B cell (primary cell): ENCODE results near the gene HECA.

ENCODE experiments used
- CTCF ChIP-seq: fragments of 200-600 bp; IDR thresholded peaks from one replicate; pipeline ENCODE4 v1.8.0; 2022; ENCODE audit warnings: antibody characterized with exemption, mild to moderate bottlenecking
- EZH2 ChIP-seq: IDR thresholded peaks from 2 replicates; pipeline ENCODE4 v1.6.1; 2012; ENCODE audit warnings: borderline replicate concordance, low read depth, mild to moderate bottlenecking, moderate library complexity, low read length; ENCODE audit not compliant: insufficient read depth, poor library complexity, severe bottlenecking

GRCh38 chr6:139114746-139115145 is 20.1 kb upstream of the HECA start:
- no peak for TF ChIP-seq CTCF
- no peak for TF ChIP-seq EZH2
